ENCODE data around the gene C2orf92. TPM values are rescaled to one million over a fixed set of nuclear protein-coding genes. Genes with fewer than 3 reads are reported as not detected.

C2orf92 gene
- total RNA-seq, 1 experiment from 2014 or later: 6.9 TPM

DNA sequence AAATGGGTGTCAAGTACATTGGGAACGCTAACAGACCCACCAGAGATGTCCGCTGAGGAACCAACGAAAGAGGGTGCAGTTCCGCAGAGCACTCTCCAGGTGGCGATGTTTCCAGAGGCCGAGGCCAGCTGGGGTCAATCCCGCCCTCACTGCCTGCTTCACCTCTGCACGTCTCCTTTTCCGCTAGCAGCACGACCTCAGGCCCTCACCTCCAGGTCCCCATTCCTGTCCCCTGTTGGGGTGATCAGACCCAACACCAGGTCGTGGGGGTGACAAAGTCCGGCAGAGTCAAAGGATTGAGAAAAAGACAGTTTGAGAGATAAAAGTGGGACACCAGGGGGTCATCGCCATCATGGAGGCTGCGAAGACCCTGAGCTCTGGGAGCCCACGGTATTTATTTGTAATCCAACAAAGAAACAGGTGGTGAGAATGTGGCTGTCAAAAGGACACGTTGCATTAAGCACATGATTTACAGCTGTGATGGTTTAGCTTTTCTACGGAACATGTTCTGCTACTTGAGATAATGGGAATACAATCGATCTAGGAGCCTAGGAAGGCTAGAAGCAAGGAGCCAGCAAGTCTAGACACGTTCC is 71.2 kb downstream of the C2orf92 start:
- Mint-ChIP-seq H3K27me3 (ENCODE audit: unreplicated experiment) (peaks cover 34% of the 10 kb centered on the region), H3K27ac (ENCODE audit: unreplicated experiment) (no peak overlapping the region), H3K36me3 (ENCODE audit: insufficient read depth, unreplicated experiment) (no peaks in the 10 kb centered on the region), H3K9me3 (ENCODE audit: low read depth, unreplicated experiment) (no peaks in the 10 kb centered on the region), H3K4me3 (ENCODE audit: low read depth, unreplicated experiment) (no peak overlapping the region), H3K4me1 (ENCODE audit: low read depth, unreplicated experiment) (no peaks in the 10 kb centered on the region)
- CTCF ChIA-PET: no interaction called here
- intact Hi-C loops (cut with micrococcal nuclease; ENCODE audit: unreplicated experiment): no loop called here
- no TSS peak for BruUV-seq (replicated peaks)
- DNase-seq: peak; percentile 63
- TF ChIP-seq, protein P1, sequence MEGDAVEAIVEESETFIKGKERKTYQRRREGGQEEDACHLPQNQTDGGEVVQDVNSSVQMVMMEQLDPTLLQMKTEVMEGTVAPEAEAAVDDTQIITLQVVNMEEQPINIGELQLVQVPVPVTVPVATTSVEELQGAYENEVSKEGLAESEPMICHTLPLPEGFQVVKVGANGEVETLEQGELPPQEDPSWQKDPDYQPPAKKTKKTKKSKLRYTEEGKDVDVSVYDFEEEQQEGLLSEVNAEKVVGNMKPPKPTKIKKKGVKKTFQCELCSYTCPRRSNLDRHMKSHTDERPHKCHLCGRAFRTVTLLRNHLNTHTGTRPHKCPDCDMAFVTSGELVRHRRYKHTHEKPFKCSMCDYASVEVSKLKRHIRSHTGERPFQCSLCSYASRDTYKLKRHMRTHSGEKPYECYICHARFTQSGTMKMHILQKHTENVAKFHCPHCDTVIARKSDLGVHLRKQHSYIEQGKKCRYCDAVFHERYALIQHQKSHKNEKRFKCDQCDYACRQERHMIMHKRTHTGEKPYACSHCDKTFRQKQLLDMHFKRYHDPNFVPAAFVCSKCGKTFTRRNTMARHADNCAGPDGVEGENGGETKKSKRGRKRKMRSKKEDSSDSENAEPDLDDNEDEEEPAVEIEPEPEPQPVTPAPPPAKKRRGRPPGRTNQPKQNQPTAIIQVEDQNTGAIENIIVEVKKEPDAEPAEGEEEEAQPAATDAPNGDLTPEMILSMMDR (IDR thresholded peaks at IDR 0.05; ENCODE audit: unreplicated experiment): peak; percentile 68

DNA sequence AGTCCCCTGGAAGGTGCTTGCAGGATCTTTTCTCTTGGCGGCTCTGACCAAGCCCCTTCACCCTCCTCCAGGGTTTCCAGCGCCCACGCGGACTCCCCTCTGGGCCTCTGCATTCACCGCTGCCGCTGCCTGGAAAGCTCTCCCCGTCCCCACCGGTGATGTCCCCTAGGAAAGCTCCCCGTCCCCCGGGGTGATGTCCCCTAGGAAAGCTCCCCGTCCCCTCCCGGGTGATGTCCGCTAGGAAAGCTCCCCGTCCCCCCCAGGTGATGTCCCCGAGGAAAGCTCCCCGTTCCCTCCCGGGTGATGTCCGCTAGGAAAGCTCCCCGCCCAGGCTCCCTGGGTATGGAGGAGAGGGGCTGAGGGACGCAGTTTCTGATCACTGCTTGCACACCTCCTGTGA is 71.7 kb downstream of the C2orf92 start:
- Mint-ChIP-seq H3K36me3 (ENCODE audit: insufficient read depth, unreplicated experiment) (no peaks in the 10 kb centered on the region), H3K9me3 (ENCODE audit: low read depth, unreplicated experiment) (no peaks in the 10 kb centered on the region), H3K4me3 (ENCODE audit: low read depth, unreplicated experiment) (no peak overlapping the region), H3K27me3 (ENCODE audit: unreplicated experiment) (peaks cover 28% of the 10 kb centered on the region), H3K27ac (ENCODE audit: unreplicated experiment) (no peak overlapping the region), H3K4me1 (ENCODE audit: low read depth, unreplicated experiment) (no peaks in the 10 kb centered on the region)
- no peak for DNase-seq
- TF ChIP-seq, protein P1 (IDR thresholded peaks at IDR 0.05; ENCODE audit: unreplicated experiment): no peak
- CTCF ChIA-PET: no interaction called here
- no TSS peak for BruUV-seq (replicated peaks)
- intact Hi-C loops (cut with micrococcal nuclease; ENCODE audit: unreplicated experiment): no loop called here

DNA sequence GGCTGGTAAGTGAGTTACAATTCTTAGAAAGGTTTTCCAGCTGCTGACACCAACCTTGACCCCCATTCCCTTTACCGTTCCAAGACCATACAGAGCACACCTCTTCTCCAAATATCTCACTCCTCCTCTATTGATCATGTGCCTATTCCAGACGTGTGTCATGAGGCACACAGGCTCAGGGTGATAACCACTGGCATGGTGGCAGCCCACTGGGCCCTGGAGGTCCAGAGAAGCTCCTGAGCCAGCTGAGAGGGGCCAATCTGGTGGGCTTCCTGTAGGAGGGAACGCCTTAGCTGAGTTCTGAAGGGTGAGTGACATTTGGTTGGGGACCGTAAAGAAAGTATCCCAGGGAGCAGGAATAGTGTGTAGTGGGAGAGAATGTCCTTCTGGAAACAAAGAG is 72.2 kb downstream of the C2orf92 start:
- Mint-ChIP-seq H3K36me3 (ENCODE audit: insufficient read depth, unreplicated experiment) (no peaks in the 10 kb centered on the region), H3K9me3 (ENCODE audit: low read depth, unreplicated experiment) (no peaks in the 10 kb centered on the region), H3K4me1 (ENCODE audit: low read depth, unreplicated experiment) (no peaks in the 10 kb centered on the region), H3K4me3 (ENCODE audit: low read depth, unreplicated experiment) (no peak overlapping the region), H3K27ac (ENCODE audit: unreplicated experiment) (no peak overlapping the region), H3K27me3 (ENCODE audit: unreplicated experiment) (peaks cover 24% of the 10 kb centered on the region)
- intact Hi-C loops (cut with micrococcal nuclease; ENCODE audit: unreplicated experiment): no loop called here
- no peak for DNase-seq
- CTCF ChIA-PET: no interaction called here
- TF ChIP-seq, protein P1 (IDR thresholded peaks at IDR 0.05; ENCODE audit: unreplicated experiment): no peak
- BruUV-seq (replicated peaks): no TSS peak

DNA sequence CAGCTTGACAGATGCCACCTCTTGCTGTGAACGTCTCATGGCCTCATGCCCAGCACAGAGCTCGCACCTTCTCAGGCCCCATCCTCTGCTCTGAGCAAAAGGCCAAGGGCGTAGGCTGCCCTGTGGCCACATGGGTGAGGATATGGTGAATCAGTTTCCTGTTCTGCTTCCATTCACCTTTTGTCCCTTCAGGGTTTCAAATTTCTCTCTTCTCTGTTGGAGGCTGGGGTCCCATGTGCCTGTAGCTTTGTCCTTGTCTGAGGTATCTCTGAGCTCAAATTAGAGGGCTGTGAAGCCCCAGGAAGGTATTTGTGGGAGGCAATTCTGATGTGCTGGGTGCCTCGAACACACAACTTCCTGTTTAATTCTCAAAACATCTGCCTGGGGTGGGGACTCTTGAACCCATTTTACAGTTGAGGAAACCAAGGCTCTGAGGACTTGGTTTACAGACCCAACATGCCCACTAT is 72.9 kb downstream of the C2orf92 start:
- Mint-ChIP-seq H3K36me3 (ENCODE audit: insufficient read depth, unreplicated experiment) (no peaks in the 10 kb centered on the region), H3K9me3 (ENCODE audit: low read depth, unreplicated experiment) (no peaks in the 10 kb centered on the region), H3K4me1 (ENCODE audit: low read depth, unreplicated experiment) (no peaks in the 10 kb centered on the region), H3K27me3 (ENCODE audit: unreplicated experiment) (peaks cover 17% of the 10 kb centered on the region), H3K27ac (ENCODE audit: unreplicated experiment) (no peak overlapping the region), H3K4me3 (ENCODE audit: low read depth, unreplicated experiment) (no peak overlapping the region)
- CTCF ChIA-PET: interaction anchor here (0.6 kb wide), 1 partner anchor 372 kb away, joined by 4 read pairs; no protein-coding TSS in a partner anchor
- TF ChIP-seq, protein P1 (IDR thresholded peaks at IDR 0.05; ENCODE audit: unreplicated experiment): no peak
- BruUV-seq (replicated peaks): no TSS peak
- intact Hi-C loops (cut with micrococcal nuclease; ENCODE audit: unreplicated experiment): no loop called here
- DNase-seq: no peak
